HL-60 (cell line): ENCODE measurements around the gene LSAMP.

Experiments
- CTCF ChIP-seq: IDR thresholded peaks from one replicate; pipeline ENCODE4 v1.5.1; 2011; ENCODE audit warnings: low read length, control low read depth, inconsistent platforms; ENCODE audit not compliant: insufficient read depth
- TF ChIP-seq, protein P1 (sequence below): IDR thresholded peaks from 2 replicates; pipeline ENCODE4 v1.6.1; 2012; ENCODE audit warnings: low read depth; ENCODE audit not compliant: insufficient replicate concordance

DNA sequence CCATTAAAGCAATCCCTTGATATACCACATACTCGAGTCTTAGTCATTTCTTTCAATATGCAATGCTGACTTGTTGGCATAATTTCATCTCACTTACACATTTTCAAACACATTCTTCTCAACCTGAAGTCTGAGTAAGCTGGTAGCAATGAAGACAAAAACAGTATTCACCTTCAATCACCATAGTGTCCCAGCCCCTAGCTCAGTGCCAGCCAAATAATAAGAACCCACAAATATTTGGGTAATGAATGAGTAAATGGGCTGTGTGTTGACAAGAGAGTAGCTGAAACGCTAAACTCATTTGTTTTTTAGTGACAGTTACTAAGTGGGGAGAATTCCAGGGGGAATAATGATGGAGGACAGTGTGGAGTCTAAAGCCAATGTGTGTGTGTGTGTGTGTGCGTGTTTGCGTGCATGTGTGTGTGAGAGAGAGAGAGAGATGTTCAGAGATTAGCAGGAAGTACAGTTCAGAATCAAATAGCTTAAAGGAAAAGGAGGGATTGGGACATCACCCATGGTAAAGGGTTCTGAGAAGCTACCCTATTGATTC lies 656.3 kb downstream of the LSAMP start:
- TF ChIP-seq CTCF: no peak
- TF ChIP-seq, protein P1, sequence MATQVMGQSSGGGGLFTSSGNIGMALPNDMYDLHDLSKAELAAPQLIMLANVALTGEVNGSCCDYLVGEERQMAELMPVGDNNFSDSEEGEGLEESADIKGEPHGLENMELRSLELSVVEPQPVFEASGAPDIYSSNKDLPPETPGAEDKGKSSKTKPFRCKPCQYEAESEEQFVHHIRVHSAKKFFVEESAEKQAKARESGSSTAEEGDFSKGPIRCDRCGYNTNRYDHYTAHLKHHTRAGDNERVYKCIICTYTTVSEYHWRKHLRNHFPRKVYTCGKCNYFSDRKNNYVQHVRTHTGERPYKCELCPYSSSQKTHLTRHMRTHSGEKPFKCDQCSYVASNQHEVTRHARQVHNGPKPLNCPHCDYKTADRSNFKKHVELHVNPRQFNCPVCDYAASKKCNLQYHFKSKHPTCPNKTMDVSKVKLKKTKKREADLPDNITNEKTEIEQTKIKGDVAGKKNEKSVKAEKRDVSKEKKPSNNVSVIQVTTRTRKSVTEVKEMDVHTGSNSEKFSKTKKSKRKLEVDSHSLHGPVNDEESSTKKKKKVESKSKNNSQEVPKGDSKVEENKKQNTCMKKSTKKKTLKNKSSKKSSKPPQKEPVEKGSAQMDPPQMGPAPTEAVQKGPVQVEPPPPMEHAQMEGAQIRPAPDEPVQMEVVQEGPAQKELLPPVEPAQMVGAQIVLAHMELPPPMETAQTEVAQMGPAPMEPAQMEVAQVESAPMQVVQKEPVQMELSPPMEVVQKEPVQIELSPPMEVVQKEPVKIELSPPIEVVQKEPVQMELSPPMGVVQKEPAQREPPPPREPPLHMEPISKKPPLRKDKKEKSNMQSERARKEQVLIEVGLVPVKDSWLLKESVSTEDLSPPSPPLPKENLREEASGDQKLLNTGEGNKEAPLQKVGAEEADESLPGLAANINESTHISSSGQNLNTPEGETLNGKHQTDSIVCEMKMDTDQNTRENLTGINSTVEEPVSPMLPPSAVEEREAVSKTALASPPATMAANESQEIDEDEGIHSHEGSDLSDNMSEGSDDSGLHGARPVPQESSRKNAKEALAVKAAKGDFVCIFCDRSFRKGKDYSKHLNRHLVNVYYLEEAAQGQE: no peak
